ENCODE results near the gene DUSP11. TPM values are rescaled to one million over a fixed set of nuclear protein-coding genes. Genes with fewer than 3 reads are reported as not detected.

DUSP11 gene
- 28.7 to 38.6 TPM (median 36.5 TPM) in 5 replicates for total RNA-seq (2022; extraction: Qiagen RNA extraction; ENCODE audit: low read depth)

GRCh38 chr2:73779467-73780236 is at the start of gene DUSP11:
DUSP11 (minus strand) TSS chr2:73780103; CDS start chr2:73779974, 129 bp downstream.

DNA sequence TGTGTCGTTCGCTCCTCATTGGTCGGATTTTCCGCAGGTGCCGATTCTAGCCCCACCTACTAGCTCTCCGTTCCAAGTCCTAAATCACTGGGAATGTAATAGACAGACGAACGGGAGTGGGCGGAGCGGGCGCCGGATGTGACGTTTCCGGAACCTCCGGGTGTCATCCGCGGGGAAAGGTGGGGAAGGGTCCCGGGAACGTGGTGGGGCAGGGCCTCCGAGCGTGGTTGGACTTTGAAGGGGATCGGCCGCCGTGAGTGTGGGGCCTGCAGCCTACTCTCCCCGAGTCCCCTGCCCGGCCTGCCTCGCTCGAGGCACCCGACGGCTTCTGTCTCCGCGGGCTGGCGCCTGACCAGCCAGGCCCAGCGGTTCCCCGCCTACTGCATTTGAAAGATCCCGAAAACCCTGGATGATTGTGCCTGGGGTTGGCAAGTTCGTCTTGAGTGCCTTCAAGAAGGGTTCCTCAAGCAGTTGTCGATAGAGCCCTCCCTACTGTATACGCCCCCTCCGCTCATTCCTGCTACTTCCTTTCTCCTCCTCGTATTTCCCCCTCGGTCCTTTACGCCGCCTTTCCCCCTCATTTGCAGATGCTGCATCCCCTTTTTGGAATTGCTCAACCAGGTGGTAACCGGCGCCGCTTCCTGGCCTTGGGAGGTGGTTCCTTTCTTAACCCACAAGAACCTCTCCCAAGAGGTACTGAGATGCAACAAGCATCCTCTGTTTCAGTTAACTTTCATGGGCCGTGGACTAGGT is 49.1 kb upstream of the DUSP11 start, which contains the start of gene STAMBP:
TSS of gene STAMBP (plus strand) at position 144 of the 753 bp plus-strand sequence. CDS start 1,896 bp downstream, outside the sequence.

GRCh38 chr2:73783883-73784282 is 4.0 kb upstream of the DUSP11 start, which contains the start of gene C2orf78:
C2orf78 (plus strand) TSS chr2:73784183; CDS start chr2:73784310, 127 bp downstream.

GRCh38 chr2:73736855-73737779 is 42.8 kb downstream of the DUSP11 start, which contains the start of gene TPRKB:
TPRKB (minus strand) TSS chr2:73737345; CDS start chr2:73734569, 2,776 bp downstream.

Other genes with a start within 250 kb of the DUSP11 start
- gene NAT8, start 137.7 kb downstream of the DUSP11 start, total RNA-seq (2022; extraction: Qiagen RNA extraction; ENCODE audit: low read depth): not detected in 5 replicates
- gene TPRKB, start 42.8 kb downstream of the DUSP11 start, total RNA-seq (2022; extraction: Qiagen RNA extraction; ENCODE audit: low read depth): 64.9 to 139 TPM (median 70.7 TPM) in 5 replicates
- not detected in 5 replicates for gene C2orf78, start 4.1 kb upstream of the DUSP11 start, total RNA-seq (2022; extraction: Qiagen RNA extraction; ENCODE audit: low read depth)
- gene STAMBP, start 48.9 kb upstream of the DUSP11 start, total RNA-seq (2022; extraction: Qiagen RNA extraction; ENCODE audit: low read depth): 42.3 to 54.2 TPM (median 49.9 TPM) in 5 replicates
- 0.12 to 0.38 TPM (median 0.13 TPM) in 3 of 5 replicates, not detected in the others for gene ACTG2, start 112.9 kb upstream of the DUSP11 start, total RNA-seq (2022; extraction: Qiagen RNA extraction; ENCODE audit: low read depth)
- gene DGUOK, start 146.8 kb upstream of the DUSP11 start, total RNA-seq (2022; extraction: Qiagen RNA extraction; ENCODE audit: low read depth): 140 to 154 TPM (median 148 TPM) in 5 replicates
- 5.7 to 9.7 TPM (median 7.2 TPM) in 5 replicates for gene TET3, start 204.8 kb upstream of the DUSP11 start, total RNA-seq (2022; extraction: Qiagen RNA extraction; ENCODE audit: low read depth)

Data from A549 treated with ZK216348 at 1 μM for 4 hours (cell line).